Fibroblast of gingiva (primary cell): Measurements from ENCODE around the gene PCBP3.
"Not testable (repeated sequence)": the region's sequence is repeated elsewhere in the genome, so short reads cannot be mapped to it uniquely, and the experiment has no call there.

ENCODE experiments used
- DNase-seq: peaks from one replicate; pipeline ENCODE4 v3.0.0-alpha.2; 2011; ENCODE audit warnings: low read depth

PCBP3 gene

GRCh38 chr21:45613396-45613795 lies 30.1 kb upstream of the PCBP3 start:
- DNase-seq, result no peak

GRCh38 chr21:45613881-45614280 lies 29.6 kb upstream of the PCBP3 start:
- no peak for DNase-seq

GRCh38 chr21:45615145-45615711 lies 28.3 kb upstream of the PCBP3 start:
- DNase-seq, result no peak

GRCh38 chr21:45617021-45617921 lies 26.3 kb upstream of the PCBP3 start:
- DNase-seq, result no peak

GRCh38 chr21:45618287-45618686 lies 25.2 kb upstream of the PCBP3 start:
- DNase-seq, result peak; percentile 72

GRCh38 chr21:45618846-45619485 lies 24.6 kb upstream of the PCBP3 start:
- DNase-seq, result peak; percentile 70

GRCh38 chr21:45620201-45620923 lies 23.2 kb upstream of the PCBP3 start:
- no peak for DNase-seq

- DNase-seq, result not testable (repeated sequence)
Observed at GRCh38 chr21:45621435-45622331, 21.8 kb upstream of the PCBP3 start.

- no peak for DNase-seq
Observed at GRCh38 chr21:45622416-45623097, 21.0 kb upstream of the PCBP3 start.

- DNase-seq, result no peak
Observed at GRCh38 chr21:45623436-45623835, 20.1 kb upstream of the PCBP3 start.

- not testable (repeated sequence) for DNase-seq
Observed at GRCh38 chr21:45626127-45626526, 17.4 kb upstream of the PCBP3 start.

GRCh38 chr21:45629046-45629981 lies 14.2 kb upstream of the PCBP3 start:
- no peak for DNase-seq

- DNase-seq, result no peak
Observed at GRCh38 chr21:45630066-45630694, 13.3 kb upstream of the PCBP3 start.

- DNase-seq, result no peak
Observed at GRCh38 chr21:45630876-45631275, 12.6 kb upstream of the PCBP3 start.

- DNase-seq, result no peak
Observed at GRCh38 chr21:45631540-45631939, 12.0 kb upstream of the PCBP3 start.

GRCh38 chr21:45632160-45632559 lies 11.4 kb upstream of the PCBP3 start:
- DNase-seq, result no peak

- DNase-seq, result no peak
Observed at GRCh38 chr21:45632637-45633251, 10.8 kb upstream of the PCBP3 start.

GRCh38 chr21:45634511-45635183 lies 8.9 kb upstream of the PCBP3 start:
- DNase-seq, result peak; percentile 32
